AML-193 (cell line): ENCODE data around the gene KCTD11.

Experiments
- DNase-seq, 2 experiments: peaks; one replicate each; lab custom pipeline; 2025; lab: John Stamatoyannopoulos, UW

Gene KCTD11

DNA sequence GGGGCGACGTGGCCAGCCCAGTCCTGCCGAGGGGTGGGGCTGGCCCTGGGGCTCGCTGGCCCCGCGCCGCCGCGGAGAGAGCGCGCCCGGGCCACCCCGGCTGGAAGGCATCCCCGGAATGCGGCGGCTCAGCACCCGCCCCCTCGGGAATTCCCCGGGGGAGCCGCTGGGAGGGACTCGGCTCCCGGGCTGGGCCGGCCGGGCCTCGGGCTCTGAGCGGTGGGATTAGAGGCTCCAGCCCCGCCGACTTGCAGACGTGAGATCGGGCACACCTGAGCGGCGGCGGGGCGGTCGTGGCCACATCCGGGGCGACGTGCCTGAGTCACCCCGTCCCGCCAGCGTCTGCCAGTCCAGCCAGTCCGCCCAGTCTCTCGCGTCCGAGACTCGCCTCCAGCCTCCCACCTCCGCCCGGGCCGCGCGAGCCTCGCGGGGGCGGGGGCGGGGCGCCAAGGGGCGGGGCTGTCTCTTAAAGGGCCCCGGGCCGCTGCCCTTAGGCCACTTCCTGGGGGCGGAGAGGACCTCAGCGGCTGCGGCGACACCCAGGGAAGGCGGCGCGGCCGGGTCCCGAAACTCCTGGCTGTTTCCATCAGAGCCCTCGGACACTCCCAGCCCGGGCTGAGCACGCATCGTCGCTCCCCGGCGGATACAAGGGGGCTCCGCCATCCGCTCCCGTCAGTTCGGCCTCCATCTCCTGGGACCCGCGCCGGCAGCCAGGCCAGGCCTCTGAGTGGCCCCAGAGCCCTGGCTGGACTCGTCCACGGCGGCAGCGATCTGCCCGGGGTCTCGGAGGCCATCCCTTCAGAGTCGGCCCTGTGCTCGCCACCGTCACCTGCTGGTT, at the start of gene KCTD11:
Gene KCTD11 (plus strand): TSS at position 498 of the 838 bp plus-strand sequence.
- no peak for DNase-seq

- no peak for DNase-seq
Measured at GRCh38 chr17:7304179-7304578, 47.8 kb upstream of the KCTD11 start.

- DNase-seq, result peak; percentile 91 to 94
Measured at GRCh38 chr17:7306911-7307685, 44.9 kb upstream of the KCTD11 start, which contains the start of gene EIF5A. EIF5A (plus strand) TSS chr17:7307628; CDS start chr17:7309636, 2,008 bp downstream.

DNA sequence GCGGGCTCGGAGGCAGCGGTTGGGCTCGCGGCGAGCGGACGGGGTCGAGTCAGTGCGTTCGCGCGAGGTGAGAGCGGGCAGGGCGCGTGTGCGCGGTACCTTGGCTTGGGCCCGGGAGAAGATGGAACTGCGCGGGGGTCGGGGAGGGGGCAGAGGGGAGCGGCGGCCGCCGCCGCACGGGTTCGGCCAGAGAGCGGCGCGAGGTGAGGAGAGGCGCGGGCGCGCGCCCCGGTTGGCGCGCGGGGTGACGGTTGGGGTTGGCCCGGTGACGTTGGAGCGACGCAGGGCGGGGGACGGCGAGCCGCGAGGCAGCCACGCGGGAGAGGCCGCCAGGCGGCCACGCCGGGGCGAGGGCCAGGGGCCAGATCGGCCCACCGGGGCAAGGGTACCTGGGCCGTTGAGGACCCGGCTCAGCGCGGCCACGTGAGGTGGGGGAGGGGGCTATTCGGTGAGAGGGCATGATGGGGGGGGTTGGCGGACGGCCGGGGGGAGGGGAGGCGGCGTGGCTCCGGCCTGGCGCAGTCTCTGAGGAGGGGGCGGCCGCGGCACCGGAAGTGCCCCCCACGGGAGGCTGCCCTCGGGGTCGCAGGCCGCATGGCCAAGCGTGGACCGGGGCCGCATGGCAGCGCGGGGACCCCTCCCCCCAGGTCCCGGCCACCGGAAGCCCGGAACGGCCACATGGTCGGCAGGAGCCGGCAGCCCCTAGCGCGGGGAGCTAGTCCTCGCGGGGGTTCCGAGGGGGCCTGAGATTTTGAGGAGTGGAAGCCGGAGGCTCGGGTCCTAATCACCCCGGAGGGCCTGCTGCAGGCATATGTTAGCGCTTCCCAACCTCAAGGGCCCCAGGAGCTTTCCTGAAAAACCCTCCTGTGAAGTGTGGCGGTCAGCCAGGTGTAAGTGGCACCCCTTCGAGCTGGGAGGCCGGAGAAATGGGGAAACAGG, 44.0 kb upstream of the KCTD11 start:
- no peak for DNase-seq

DNA sequence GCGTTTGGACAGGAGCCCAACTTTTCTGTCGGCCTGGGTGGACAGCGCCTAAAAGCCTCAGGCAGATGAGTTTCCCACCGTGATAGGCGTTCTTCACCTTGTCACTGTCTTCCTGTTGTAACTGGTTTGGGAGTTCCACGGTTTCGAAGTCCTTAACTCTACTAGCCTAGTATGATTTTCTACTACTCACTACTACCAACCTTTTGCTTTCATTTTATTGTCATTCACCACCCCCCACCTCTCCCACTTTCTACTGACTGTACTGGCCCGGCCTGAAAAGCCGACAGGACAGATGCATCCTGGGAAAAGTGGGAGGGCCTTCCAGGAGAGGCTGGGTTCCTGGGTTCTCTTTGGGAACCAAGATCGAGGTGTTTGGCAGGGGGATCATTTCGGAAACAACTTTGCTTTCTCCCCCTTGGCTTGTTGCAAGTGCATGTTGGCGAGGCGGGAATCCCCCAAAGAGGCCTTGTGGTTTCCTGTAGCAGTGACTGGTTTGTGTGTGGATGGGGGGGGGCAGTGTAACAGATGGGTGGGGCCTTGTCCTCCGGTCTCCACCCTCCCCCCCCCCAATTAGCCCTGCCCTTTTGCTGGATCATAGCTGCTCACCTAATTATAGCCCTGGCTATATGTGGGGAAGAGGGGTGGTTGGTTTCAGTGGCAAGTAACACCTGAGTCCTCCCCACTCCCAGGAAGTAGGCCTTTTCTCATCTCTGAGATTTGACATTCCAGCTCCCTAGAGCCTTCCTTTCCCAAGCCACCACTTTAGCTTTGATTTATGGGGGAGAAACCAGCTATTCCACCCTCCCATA, 43.1 kb upstream of the KCTD11 start:
- DNase-seq, result peak; percentile 15 to 42

GRCh38 chr17:7309628-7310027, 42.3 kb upstream of the KCTD11 start:
- DNase-seq, result no peak

GRCh38 chr17:7311110-7311705, 40.8 kb upstream of the KCTD11 start:
- no peak for DNase-seq

- no peak for DNase-seq
Measured at GRCh38 chr17:7312432-7313087, 39.4 kb upstream of the KCTD11 start.

DNA sequence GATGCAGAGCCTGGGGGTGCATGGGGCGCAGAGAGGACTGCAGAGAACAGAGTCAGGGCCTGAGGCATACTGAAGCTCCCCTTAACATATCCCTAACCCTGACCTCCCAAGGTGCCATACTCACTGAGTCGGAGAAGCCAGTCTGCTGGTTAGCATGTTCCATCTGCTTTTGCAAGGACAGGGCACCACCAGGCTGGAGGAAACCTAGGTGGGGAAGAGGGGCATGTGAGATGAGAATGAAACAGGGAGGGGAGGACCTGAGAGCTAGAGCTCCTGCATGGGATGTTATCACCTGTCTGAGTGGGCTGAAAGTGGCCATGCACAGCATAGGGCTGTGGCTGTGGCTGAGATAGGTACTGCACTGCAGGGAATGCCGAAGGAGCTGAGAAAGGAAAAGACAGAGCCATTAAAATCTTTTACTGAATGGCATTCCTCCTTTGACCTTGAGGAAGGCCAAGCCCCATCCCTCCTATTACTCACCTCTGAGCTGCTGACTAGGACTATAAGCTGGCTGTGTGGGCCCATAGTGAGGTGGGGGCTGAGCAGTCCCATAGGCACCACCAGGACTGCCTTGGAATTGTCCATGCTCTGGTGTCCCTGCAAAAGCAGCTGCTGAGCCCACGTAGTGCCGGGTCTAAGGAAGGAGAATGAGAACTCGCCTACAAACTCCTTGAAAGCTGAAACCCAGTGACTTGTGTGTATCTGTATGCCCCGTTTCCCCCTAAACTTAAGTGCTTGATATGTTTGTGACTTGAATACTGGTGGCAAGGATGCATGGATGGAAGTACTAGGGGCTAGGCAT, 38.7 kb upstream of the KCTD11 start:
- no peak for DNase-seq

DNA sequence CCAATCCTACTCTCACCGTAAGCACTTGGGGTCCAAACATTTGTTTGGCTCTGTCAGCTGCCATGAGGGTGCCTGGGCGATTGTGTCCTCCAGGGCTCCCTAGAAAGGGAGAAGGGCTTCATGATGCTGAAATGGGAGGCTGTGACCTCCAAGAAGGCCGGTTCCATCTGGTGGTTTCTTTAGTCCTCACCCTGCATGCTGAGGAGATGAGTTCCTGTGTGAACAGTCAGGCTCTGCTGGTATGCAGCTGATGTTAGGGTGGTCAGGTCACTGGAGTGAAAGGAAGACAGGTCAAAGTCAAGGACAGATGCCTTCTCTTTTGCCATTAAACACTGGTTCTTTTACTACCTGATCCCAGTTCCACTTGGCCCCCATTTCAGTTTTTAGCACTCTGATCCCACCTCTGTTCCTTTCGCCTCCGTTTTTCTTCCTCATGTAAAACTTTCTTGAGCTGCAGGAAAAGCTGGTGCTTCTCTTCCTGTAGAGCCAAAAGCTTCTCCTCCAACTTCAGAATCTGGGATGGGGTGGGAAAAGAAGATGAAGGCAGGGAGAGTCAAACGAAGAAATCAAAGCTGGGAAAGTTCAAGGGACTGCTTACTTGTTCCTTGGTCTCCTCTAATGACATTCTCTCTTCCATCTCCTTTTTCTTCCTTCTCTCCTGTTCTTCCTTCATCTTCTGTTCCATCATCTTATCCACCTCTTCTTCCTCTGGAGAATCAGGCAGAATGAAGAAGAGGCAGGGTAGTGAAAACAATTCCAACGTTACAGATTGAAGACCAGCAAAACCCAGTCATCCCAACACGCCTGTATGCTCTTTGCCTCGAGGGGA, 37.9 kb upstream of the KCTD11 start:
- no peak for DNase-seq

DNA sequence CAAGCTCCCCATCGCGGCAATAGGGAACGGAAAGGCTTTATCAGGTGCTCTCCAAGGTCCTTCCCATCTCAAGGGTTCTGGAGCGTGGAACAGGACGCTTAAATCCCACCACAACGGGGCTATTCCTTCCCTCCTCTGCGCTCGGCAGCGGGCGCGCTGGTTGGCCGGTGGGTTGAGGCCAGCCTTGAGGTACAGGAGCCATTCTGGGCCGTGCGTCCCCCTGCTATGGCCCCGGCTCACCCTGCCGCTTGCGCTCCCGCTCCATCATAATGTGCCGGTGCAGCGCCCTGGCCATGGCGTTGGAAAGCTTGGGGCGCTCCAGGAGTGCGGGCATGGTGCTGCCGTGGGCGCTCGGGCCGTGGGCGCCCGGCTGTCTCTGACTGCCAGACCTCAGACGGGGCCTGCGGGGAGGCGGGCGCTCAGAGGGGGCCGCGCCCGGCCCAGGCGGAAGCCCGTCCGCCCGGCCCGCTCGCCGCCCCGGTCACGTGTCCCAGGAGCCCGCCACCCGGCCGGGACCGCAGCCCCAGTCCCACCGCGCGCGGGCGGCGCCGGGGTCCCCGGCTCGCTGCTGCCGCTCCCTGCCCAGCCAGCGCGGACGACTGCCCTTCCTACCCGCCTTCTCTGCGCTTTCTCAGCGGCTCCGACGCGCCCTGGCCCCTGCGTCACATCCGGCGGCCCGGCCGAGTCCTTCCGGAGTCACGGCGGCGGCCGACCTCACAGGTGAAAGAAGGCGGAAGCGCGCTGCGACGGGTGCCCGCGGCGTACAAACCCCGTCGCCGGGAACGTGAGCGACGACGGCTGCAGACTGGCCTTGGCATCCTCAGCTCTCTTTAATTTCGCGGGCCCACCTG, 37.0 kb upstream of the KCTD11 start, which contains the start of gene GPS2:
Gene GPS2 (minus strand): TSS at position 642 of the 851 bp plus-strand sequence. CDS start 308 bp downstream, at position 334.
- DNase-seq, result peak; percentile 31 to 41

- no peak for DNase-seq
Measured at GRCh38 chr17:7315570-7316235, 36.3 kb upstream of the KCTD11 start.

DNA sequence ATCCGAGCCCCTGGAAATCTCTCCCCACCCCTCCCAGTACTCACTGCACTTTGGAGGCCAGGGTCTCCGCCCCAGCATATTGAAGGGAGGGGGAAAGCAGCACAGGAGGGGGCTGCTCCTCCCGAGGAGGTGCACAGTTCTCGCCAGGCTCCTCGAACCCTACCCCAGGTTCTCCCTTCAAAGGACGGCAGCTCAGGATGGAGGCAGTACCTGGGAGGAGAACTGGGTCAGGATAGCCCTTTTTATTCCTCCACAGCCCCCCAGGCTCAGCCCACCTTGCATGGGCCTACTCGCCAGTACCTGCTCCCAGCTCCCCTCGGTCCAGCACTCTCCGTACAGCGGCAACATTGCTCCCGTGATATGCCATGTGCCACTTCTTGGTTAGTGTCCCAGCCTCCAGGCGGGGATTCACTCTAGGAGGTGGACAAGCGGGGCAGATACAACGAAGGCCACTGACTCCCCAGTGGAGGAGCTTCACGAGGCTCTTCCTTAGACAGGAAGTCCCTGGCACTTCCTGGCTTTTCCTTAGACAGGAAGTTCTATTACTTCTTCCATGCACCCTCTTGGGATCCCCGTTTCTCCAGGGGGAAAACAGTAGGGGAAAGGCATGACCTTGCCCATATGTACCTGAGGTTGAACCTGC, 34.7 kb upstream of the KCTD11 start:
- no peak for DNase-seq

GRCh38 chr17:7318121-7318860, 33.7 kb upstream of the KCTD11 start:
- DNase-seq, result no peak

GRCh38 chr17:7321466-7321865, 30.5 kb upstream of the KCTD11 start:
- DNase-seq, result no peak
